GM12878 (cell line): ENCODE results near the gene SMPD3.

ENCODE experiments used
- BCL11A ChIP-seq: IDR thresholded peaks from 2 replicates; pipeline ENCODE4 v1.6.1; 2011; ENCODE audit warnings: low read depth, low read length
- CBX3 ChIP-seq: fragments of 200-600 bp; sonication (generic); IDR thresholded peaks from 2 replicates; pipeline ENCODE4 v1.6.1; 2016; ENCODE audit warnings: low read depth, borderline replicate concordance
- EZH2 ChIP-seq: IDR thresholded peaks from 2 replicates; pipeline ENCODE4 v1.6.1; 2012; ENCODE audit warnings: low read depth, mild to moderate bottlenecking, control low read depth, inconsistent platforms, low read length, borderline replicate concordance; ENCODE audit not compliant: control insufficient read depth
- STAT3 ChIP-seq: IDR thresholded peaks from 2 replicates; pipeline ENCODE4 v1.6.1; 2011; ENCODE audit warnings: low read depth, low read length, improper control_type of control experiment
- USF2 ChIP-seq: IDR thresholded peaks from 2 replicates; pipeline ENCODE4 v1.6.1; 2011; ENCODE audit warnings: low read depth, low read length, improper control_type of control experiment, borderline replicate concordance

GRCh38 chr16:68373528-68374245 lies 74.6 kb downstream of the SMPD3 start:
- TF ChIP-seq STAT3, result no peak
- TF ChIP-seq USF2, result no peak
- no peak for TF ChIP-seq BCL11A
- TF ChIP-seq CBX3, result no peak
- no peak for TF ChIP-seq EZH2
